Left ventricle myocardium inferior (tissue), 1 donor: ENCODE results near the gene HMCN2. TPM values are rescaled to one million over a fixed set of nuclear protein-coding genes. Genes with fewer than 3 reads are reported as not detected.

Experiments
- DNase-seq: peaks from one replicate; pipeline ENCODE4 v3.0.0-alpha.2; 2020
- H3K27ac ChIP-seq: fragments of 200-600 bp; replicated peaks from 2 replicates; pipeline ENCODE4 v1.8.0; 2021
- H3K27me3 ChIP-seq: fragments of 200-600 bp; 2 replicates; pipeline ENCODE4 v1.8.0; 2021; ENCODE audit warnings: low read depth
- H3K36me3 ChIP-seq: fragments of 200-600 bp; 2 replicates; pipeline ENCODE4 v1.8.0; 2021
- H3K4me1 ChIP-seq: fragments of 200-600 bp; 2 replicates; pipeline ENCODE4 v1.8.0; 2021
- H3K4me3 ChIP-seq: fragments of 200-600 bp; 2 replicates; pipeline ENCODE4 v1.8.0; 2021; ENCODE audit warnings: mild to moderate bottlenecking, moderate library complexity
- H3K9me3 ChIP-seq: fragments of 200-600 bp; replicated peaks from 2 replicates; pipeline ENCODE4 v1.8.0; 2021
- CTCF ChIP-seq: fragments of 200-600 bp; IDR thresholded peaks from 2 replicates; pipeline ENCODE4 v1.8.0; 2021; ENCODE audit warnings: antibody characterized with exemption, mild to moderate bottlenecking, borderline replicate concordance
- intact Hi-C: fragments of 100-400 bp; cut with micrococcal nuclease; formaldehyde crosslinking; loops from one replicate; pipeline ENCODE4 v1.11.0; 2022
- total RNA-seq: library from RNA; stranded (reverse); fragmentation: NEBNext Ultra II Directional; extraction: Animal tissue kit (Norgen Biotek cat#: 25700); gene quantifications from one replicate; pipeline ENCODE4 v1.2.1, GENCODE V29; 2021
- donor health status: DM: no; HTN: yes; CAD: no; lungs with severe emphysema.

The HMCN2 gene
- total RNA-seq, 1 donor from 2014 or later, result 5.5 TPM

- intact Hi-C loops, result no loop called here
- Histone ChIP-seq H3K27ac (peak overlapping the region; percentile 72), H3K4me1 (peaks cover 44% of the 10 kb centered on the region), H3K36me3 (no peaks in the 10 kb centered on the region), H3K27me3 (peaks cover 55% of the 10 kb centered on the region), H3K9me3 (no peaks in the 10 kb centered on the region), H3K4me3 (no peak overlapping the region)
- no peak for TF ChIP-seq CTCF
- DNase-seq, result peak; percentile 42
Observed at GRCh38 chr9:130328349-130328801, 62.8 kb downstream of the HMCN2 start.

GRCh38 chr9:130329061-130329460 is 63.5 kb downstream of the HMCN2 start:
- peaks cover 44% of the 10 kb centered on the region for H3K4me1 ChIP-seq
- no peak overlapping the region for H3K4me3 ChIP-seq
- peaks cover 56% of the 10 kb centered on the region for H3K27me3 ChIP-seq
- DNase-seq, result no peak
- peak overlapping the region; percentile 51 for H3K27ac ChIP-seq
- intact Hi-C loops, result no loop called here
- no peak for TF ChIP-seq CTCF
- no peaks in the 10 kb centered on the region for H3K9me3 ChIP-seq
- H3K36me3 ChIP-seq, result no peaks in the 10 kb centered on the region

GRCh38 chr9:130330202-130330862 is 64.8 kb downstream of the HMCN2 start:
- intact Hi-C loops, result no loop called here
- H3K4me1 ChIP-seq, result peaks cover 44% of the 10 kb centered on the region
- no peaks in the 10 kb centered on the region for H3K36me3 ChIP-seq
- H3K9me3 ChIP-seq, result no peaks in the 10 kb centered on the region
- peaks cover 46% of the 10 kb centered on the region for H3K27me3 ChIP-seq
- no peak overlapping the region for H3K27ac ChIP-seq
- no peak overlapping the region for H3K4me3 ChIP-seq
- no peak for TF ChIP-seq CTCF
- DNase-seq, result no peak

GRCh38 chr9:130331061-130331460 is 65.5 kb downstream of the HMCN2 start:
- H3K27me3 ChIP-seq, result peaks cover 38% of the 10 kb centered on the region
- no peak overlapping the region for H3K4me3 ChIP-seq
- no peaks in the 10 kb centered on the region for H3K36me3 ChIP-seq
- TF ChIP-seq CTCF, result no peak
- peaks cover 44% of the 10 kb centered on the region for H3K4me1 ChIP-seq
- H3K27ac ChIP-seq, result peak overlapping the region; percentile 64
- intact Hi-C loops, result no loop called here
- no peaks in the 10 kb centered on the region for H3K9me3 ChIP-seq
- DNase-seq, result no peak

GRCh38 chr9:130331573-130331972 is 66.0 kb downstream of the HMCN2 start:
- Histone ChIP-seq H3K27ac (peak overlapping the region; percentile 64), H3K4me3 (no peak overlapping the region), H3K9me3 (no peaks in the 10 kb centered on the region), H3K27me3 (peaks cover 33% of the 10 kb centered on the region), H3K36me3 (no peaks in the 10 kb centered on the region), H3K4me1 (peaks cover 44% of the 10 kb centered on the region)
- intact Hi-C loops, result no loop called here
- TF ChIP-seq CTCF, result no peak
- DNase-seq, result peak; percentile 80
